Stimulated activated CD4-positive, alpha-beta T cell treated with anti-CD3 and anti-CD28 coated beads, Interleukin-1b, Interleukin-23, amount 100 ng/mL, for 4 hours (primary cell): ENCODE data around the gene TOP1.

Experiments
- DNase-seq, 2 donors: peaks; one replicate each; pipeline ENCODE4 v3.0.0-alpha.2; 2020; ENCODE audit warnings: low read depth in 2 of 2

Gene TOP1

DNA sequence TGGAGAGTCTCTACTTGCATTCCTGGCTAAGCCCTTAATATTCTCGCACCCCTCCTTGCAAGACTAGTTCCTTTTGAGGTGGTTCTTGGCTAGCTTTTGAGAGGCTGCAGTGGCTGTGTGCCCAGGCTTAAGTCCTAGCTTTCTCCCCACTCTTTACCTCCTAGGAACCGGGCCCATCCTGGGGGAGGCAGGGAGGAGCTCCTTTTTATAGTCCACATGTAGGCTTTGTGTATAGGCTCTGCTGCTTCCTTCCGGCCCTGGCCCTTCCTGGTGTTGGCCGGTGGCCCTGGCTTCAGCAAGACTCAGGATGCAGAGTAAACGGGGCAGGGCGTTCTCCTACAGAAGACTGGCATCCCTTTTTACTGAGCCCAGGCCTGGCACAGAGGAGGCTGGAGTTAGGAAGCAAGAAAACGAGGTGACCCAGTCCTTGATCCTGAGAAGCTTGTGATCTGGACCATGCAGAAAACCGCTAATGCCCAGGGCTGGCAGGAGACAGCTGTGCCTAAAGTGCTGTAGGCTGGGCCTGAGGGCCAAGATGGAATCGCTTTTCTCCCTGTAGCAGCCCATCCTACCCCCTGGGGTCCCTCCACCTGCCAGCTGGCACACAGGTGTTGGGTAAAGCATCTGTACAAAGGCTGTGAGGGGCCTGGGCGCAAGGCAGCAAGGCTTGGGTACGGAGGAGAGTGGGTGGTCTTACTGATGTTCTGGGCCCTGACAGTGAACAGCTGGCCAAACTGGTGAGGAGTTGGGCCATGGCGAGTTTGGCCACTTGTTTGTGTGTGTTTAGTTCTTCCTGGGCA lies 117.4 kb downstream of the TOP1 start:
- no peak for DNase-seq

DNA sequence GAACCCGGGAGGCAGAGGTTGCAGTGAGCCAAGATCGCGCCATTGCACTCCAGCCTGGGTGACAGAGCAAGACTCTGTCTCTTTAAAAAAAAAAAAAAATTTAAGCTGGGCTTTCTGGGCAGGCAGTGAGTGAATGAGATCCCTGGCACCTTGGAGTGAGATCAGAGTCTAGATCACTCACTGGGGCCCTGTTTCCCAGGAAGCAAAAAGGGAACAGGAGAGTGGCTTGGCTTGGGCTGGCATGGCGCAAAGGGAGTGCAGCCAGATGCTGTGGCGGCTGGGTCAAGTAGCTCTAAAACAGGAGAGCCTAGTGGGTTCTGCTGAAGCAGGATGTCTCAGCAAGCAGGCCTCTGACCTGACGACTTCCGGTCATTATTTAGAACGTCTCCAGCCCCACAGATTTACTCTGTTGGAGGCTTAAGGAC lies 119.2 kb downstream of the TOP1 start:
- no peak for DNase-seq

DNA sequence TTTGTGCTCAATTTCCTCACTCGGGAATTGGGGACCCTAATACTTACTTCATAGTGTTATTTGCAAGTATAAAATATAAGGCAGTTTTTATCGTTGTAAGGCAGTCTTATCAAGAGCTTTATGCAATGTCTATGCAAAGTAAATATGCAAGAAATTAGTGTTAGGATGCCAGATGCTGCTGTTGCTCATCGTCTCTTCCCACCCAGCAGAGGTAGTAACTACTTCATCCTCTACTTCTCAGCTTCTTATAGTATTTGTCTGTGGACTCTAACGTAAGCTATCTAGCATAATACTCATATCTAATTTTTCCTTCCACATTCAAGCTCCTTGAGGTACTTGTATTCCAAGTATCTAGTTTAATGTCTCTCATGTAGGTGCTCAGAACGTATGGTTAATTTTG lies 120.3 kb downstream of the TOP1 start:
- DNase-seq, result no peak

DNA sequence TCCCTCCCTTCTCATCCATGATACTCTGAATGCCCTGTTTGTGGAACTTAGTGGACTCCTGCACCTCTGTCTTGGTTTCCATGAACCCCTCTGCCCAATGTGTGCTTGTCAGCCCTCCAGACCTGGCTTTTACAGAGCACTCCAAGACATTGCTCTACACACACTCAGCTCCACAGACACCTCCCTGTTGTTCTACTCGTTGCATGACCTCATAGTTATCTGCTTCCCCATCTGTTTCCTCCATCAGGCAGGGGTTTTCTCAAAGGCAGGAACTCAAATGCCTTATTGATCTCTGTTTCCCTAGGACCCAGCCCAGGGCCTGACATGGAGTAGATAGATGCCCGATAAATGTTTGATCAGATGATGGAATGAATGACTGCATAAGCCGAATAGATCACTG lies 122.0 kb downstream of the TOP1 start:
- no peak for DNase-seq

DNA sequence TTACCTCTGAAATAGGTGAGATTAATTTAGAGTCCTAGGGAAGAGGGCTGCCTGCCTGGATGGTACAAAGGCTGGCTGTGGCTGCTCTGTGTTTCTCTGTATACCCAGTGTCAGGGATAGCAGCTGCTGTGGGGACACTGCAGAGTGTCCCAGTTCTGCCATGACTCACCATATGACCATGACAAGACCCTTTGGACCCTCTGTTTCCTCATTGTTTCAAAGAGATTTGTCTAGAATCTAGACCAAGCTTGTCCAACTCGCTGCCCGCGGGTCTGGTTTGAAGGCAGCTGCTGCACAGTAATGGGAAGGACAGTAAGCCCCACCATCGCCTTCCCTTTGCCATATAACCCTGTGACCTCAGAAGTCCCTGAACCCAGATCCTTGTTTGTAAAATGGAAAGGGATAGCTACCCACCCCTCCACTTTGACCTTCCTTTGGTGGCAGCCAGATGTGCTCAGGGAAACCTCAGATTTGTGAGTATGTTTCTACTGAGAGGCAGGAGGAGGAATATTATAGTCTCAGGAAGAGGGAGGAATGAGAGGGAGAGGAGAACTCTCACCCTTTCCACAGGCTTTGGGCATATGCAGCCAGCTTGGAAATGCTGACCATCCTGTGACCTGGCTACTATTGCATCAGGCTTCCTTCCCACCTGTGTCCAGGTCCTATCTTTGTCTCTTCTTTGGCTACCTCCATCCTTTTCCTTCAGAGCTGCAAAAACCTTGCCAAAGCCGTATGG lies 122.7 kb downstream of the TOP1 start:
- DNase-seq, result no peak

DNA sequence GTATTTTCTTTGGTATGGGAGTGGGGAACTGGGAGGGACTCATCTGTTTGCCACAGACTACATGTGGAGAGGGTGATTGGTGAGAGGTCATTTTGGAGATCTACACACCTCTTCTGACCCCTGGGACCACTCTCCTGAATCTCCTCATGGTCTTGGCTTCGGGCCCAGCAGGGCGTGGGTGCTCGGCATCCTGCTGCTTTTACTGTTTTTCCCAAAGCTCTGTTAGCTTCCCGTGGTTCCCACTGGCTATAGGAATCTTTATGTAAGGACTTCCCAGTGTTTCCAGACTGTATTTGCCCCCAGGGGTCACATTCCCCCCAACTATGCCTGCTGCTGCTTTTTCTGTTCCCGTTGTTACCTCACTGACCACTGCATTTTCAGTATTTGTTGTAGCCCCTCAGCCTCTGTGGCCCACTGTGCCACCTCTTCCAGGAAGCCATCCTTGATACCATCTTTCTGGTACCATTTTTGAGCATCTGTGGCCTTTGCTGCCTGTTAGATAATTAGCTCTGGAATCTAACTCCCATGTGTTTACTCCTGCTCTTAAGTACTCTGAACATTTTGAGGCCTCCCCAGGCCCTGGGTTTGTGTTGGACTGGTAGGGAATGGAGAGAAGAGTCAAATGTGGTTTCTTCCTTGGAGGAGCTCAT lies 123.6 kb downstream of the TOP1 start:
- DNase-seq, result no peak

DNA sequence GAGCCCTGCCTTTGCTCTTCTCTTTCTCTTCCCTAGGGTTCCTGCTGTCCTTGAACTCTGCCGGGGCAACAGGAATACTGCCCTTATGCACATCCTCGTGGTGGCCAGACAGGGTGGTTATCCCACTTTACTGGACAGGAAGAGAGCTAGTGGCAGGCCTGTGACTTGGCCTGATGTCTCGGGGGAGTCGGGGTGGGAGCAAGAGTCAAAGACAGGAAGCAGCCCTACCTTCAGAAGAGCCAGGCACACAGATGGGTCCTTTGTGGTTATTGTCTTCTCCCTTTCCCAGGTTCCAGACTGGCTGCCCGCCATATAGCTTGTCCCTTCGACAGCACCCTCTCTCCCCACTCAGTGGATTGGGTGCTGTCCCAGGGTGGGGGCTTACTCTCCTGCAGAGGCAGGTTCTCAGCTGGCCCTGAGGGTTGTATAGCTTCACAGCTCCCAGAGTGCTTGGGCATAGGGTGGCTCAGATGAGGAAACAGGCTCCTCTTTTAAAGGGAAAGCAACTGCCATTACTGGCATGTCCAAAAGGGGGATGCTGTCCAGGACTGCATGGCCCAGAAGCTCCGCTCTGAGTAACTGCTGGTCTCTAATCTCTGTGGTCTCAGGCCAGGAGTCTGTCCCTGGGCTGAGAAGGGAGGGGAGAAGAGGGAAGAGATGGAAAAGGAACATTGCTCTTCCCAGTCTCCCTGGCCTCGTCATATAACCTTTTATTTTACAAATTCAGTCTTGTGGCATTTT lies 126.0 kb downstream of the TOP1 start:
- no peak for DNase-seq

DNA sequence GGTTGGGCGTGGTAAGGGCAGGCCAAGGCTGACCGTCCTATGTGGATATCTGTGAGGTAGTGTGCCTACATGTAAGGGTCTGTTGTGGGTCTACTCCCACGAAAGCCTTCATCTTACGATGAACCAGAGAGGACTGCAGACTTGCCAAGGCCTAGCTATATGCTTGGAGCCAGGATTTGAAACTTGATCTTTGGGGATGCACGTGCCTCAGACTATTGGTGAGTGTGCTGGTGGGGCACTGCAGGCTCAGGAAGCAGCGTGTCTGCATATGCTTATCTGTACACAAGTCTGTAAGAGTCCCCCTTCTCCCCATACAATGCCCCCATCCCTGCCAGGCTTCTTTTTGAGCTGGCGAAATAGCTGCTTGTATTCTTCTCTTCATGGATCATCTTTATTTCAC lies 126.6 kb downstream of the TOP1 start:
- no peak for DNase-seq

DNA sequence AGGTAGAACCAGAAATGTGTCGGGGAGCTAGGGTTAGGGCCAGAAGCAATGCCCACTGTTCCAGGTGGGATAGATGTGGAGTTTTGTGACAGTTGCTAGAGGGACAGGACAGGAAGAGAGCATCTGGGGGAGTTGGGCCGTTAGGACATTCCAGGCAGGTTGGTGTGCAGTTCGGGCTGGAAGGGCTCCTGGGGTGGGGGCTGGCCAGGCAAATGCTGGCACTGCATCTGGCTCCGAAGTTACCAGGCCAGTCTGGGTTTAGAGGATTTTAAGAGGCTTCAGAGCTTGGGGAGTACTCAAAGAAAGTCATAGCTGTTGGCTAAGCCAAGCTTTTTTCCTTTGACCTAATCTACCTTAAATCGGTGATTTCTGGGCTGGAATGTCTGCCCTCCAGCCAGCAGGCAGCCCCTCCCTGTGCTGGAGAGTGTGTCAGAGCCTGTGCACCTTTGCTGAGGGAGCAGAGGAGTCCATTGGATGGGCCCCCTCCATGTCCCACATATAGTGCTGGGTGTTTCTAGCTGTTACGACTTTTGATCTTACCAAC lies 129.5 kb downstream of the TOP1 start:
- no peak for DNase-seq

DNA sequence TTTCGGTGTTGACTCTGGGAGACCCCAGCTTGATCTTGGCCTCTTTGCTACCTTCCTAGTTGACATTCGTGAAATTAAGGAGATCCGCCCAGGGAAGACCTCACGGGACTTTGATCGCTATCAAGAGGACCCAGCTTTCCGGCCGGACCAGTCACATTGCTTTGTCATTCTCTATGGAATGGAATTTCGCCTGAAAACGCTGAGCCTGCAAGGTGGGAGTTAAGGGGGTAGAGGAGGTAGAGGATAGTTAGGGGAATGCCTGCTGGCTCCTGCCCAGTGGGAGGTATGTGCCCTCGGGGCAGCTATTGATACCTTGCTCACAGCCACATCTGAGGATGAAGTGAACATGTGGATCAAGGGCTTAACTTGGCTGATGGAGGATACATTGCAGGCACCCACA lies 130.9 kb downstream of the TOP1 start:
- DNase-seq, result no peak

DNA sequence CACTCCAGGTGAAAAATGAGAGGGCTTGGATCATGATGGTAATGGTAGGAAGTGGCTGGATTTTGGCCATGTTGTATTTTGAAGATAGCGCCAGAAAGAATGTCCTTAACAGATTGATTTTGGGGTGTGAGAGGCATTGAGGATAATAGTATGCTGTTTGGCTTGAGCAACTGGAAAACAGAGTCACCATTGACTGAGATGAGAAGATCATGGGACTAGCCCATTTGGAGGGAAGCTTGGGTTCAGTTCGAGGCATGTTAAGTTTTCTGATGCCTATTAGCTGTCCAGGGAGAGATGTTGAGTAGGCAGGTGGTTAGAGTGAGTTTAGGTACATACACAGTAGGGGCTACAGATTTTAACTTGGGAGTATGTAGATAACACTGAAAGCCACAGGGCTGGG lies 132.1 kb downstream of the TOP1 start:
- DNase-seq, result no peak

DNA sequence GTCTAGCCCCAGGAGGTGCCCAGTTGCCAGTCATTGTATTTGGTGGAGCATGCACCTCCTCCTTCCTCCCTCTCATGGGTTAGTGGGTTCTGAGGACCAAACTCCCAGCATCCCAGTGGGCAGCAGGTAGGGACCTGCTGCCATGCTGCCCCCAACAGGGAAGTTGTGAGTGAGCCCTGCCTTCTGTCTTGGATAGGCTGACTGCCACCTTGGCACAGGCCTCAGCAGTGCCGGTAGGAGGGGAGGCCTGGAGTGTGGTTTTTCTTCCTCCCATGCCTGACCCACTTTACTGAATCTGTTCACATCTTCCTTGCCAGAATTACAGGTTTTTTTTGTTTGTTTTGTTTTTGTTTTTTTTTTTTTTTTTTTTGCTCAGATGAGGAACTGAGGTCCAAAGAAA lies 133.3 kb downstream of the TOP1 start:
- DNase-seq, result no peak

DNA sequence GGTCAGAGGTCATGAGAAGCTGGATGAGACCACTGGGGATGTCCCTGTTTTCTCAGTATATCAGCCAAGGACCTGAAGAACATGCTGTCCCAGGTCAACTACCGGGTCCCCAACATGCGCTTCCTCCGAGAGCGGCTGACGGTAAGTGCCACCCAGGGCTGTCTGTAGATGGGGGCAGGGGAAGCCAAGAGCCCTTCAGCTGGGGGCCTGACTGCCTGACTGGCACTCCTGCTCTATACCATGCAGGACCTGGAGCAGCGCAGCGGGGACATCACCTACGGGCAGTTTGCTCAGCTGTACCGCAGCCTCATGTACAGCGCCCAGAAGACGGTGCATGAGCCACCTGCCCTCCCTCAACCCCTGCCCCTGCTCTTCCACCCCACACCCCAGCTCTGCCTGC lies 133.8 kb downstream of the TOP1 start:
- no peak for DNase-seq

DNA sequence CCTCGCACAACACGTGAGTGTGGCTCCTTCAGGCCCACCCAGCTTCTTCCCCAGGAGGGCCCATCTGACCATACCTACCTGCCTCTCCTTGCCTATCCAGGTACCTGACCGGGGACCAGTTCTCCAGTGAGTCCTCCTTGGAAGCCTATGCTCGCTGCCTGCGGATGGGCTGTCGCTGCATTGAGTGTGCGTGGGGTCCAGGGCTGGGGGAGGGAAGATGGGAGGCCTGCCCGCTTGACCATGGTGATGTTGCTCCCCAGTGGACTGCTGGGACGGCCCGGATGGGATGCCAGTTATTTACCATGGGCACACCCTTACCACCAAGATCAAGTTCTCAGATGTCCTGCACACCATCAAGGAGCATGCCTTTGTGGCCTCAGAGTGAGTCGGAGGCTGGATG lies 135.2 kb downstream of the TOP1 start:
- DNase-seq, result no peak

DNA sequence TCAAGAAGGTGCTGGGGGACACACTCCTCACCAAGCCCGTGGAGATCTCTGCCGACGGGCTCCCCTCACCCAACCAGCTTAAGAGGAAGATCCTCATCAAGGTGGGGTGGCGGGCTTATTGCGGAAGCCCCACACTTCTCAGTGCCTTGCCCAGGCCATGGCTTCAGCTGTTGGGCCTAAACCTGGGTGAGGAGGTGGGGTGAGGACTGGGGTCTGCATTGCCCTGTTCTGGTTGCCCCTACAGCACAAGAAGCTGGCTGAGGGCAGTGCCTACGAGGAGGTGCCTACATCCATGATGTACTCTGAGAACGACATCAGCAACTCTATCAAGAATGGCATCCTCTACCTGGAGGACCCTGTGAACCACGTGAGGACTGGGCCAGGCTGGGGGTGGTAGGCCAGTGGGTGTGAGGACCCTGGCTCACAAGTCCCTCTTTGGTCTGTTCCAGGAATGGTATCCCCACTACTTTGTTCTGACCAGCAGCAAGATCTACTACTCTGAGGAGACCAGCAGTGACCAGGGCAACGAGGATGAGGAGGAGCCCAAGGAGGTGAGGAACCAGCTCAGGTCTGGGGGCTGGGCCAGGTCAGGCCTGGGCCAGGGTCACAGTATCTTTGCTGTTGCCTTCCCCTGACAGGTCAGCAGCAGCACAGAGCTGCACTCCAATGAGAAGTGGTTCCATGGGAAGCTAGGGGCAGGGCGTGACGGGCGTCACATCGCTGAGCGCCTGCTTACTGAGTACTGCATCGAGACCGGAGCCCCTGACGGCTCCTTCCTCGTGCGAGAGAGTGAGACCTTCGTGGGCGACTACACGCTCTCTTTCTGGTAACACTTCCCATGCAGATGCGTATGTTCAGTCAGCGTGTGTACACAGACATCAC lies 136.6 kb downstream of the TOP1 start:
- DNase-seq, result no peak

DNA sequence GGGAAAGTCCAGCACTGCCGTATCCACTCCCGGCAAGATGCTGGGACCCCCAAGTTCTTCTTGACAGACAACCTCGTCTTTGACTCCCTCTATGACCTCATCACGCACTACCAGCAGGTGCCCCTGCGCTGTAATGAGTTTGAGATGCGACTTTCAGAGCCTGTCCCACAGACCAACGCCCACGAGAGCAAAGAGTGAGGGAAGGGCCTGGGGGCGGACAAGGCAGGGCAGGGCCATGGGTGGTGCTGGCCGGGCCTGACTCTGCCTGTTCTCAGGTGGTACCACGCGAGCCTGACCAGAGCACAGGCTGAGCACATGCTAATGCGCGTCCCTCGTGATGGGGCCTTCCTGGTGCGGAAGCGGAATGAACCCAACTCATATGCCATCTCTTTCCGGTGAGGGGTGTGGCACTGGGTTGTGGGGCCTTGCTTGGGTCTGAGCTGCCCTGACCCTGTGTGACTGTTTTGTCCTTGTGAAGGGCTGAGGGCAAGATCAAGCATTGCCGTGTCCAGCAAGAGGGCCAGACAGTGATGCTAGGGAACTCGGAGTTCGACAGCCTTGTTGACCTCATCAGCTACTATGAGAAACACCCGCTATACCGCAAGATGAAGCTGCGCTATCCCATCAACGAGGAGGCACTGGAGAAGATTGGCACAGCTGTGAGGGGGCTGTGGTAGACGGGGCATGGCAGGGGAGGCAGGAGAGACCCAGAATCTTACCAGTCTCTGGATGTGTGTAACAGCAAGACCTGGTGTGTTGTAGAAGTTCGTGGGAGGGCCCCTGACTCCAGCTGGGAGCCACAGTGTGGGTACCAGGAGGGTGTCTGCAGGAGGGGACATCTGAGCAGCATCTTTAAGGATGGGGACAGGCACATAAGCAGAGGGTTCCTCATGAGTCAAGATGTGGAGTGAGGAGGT lies 137.8 kb downstream of the TOP1 start:
- DNase-seq, result no peak

DNA sequence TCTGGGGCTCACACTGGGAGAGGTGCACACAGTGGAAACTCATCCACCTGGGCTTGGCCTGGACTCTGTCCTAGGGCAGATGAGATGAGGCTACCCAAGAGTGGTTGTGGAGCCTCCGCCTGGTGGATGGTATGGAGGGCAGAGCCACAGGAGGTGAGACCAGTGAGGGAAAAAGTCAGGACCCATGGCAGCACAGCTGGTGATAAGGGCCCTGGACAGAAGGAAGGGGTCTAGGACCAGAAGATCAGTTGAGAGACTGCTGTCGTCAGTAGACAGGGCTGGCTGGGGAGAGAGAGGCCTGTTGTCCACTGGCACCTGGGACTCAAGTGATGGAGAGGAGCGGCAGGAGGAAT lies 138.5 kb downstream of the TOP1 start:
- DNase-seq, result no peak

DNA sequence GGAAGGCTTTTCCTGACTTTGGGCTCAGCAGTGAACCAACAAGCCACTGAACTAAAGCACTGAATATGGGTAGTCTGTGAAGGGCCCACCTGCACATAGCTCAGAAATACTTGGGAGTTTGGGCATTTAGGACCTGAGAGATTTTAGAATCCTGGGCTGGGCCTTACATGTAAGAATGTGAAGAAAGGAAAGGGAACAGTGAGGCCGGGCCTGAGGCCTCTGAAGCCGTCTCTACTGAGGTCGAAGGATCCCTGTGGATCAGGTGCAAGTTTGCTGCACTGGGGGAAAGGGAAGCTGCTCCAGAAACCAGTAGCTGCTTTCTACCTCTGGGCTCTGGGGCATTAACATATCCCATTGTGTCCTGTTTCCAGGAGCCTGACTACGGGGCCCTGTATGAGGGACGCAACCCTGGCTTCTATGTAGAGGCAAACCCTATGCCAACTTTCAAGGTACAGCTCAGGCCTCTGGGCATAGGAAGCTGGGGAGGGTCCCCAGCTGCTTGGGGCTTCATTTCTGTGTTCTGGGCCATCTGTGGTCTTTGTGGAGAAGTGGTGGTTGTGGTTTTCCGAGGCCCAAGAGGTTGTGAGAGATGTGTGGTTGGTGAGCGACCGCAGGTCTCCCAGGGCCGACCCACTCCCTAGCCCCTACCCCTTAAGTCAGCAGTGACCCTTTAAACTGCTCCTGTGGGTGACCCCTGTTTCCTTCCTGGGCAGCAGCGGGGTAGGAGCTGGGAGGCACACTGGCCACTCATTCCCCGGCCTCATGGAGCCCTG lies 139.0 kb downstream of the TOP1 start:
- DNase-seq, result no peak
